ENCODE measurements around the gene SIRT4. TPM values are rescaled to one million over a fixed set of nuclear protein-coding genes. Genes with fewer than 3 reads are reported as not detected.

The SIRT4 gene
- total and polyA plus RNA-seq, 2 of the 8 experiments (the other 6 are each of a cell fraction or from before 2014, with no cell fraction given) = 3.8 to 4.1 TPM

- DNase-seq (ENCODE audit: low read depth in 1 of 2, low spot score in 2 of 2) (no peak), FAIRE-seq (no peak)
- H4K20me1 ChIP-seq (replicated peaks in 1 of 2; ENCODE audit: control insufficient read depth in 1 of 2, insufficient read depth in 2 of 2, low read length in 2 of 2) = no peaks in the 10 kb centered on the region
- no peak within 1 kb of the TSS for H2BK12ac ChIP-seq (ENCODE audit: low read depth, low read length)
- H2BK5ac ChIP-seq (ENCODE audit: low read depth, low read length) = no peak within 1 kb of the TSS
- no peaks in the 10 kb centered on the region for H3K27me3 ChIP-seq (replicated peaks in 1 of 4; ENCODE audit: control insufficient read depth in 3 of 4, extremely low read depth in 1 of 4, insufficient read depth in 3 of 4, low read length in 3 of 4)
- H3K9ac ChIP-seq (replicated peaks in 1 of 4; ENCODE audit: extremely low read depth in 1 of 4, low read depth in 3 of 4, low read length in 3 of 4) = no peak within 1 kb of the TSS
- no peak within 1 kb of the TSS for H3K4ac ChIP-seq (replicated peaks; ENCODE audit: insufficient read length, low read depth, low read length)
- H3K23me2 ChIP-seq (ENCODE audit: low read depth, low read length) = peaks cover 2% of the 10 kb centered on the region; the same call in 1 of the 2 replicates
- no peak within 1 kb of the TSS for H3K23ac ChIP-seq (ENCODE audit: insufficient read length)
- no peak within 1 kb of the TSS for H3K56ac ChIP-seq (replicated peaks; ENCODE audit: insufficient read length, low read depth, low read length)
- H3K4me2 ChIP-seq (ENCODE audit: insufficient read depth in 1 of 2, low read depth in 2 of 2, low read length in 2 of 2) = no peak within 1 kb of the TSS
- H3K18ac ChIP-seq (ENCODE audit: extremely low read depth, low read length) = no peak within 1 kb of the TSS
- H3K27ac ChIP-seq (ENCODE audit: low read depth, low read length) = no peak within 1 kb of the TSS
- H2AK5ac ChIP-seq (ENCODE audit: low read depth, low read length) = no peak within 1 kb of the TSS
- no peaks in the 10 kb centered on the region for H3K79me2 ChIP-seq (ENCODE audit: control insufficient read depth in 1 of 2, insufficient read depth in 2 of 2, low read length in 2 of 2)
- H3K36me3 ChIP-seq (ENCODE audit: control insufficient read depth in 2 of 4, insufficient read depth in 4 of 4, low read length in 3 of 4) = no peaks in the 10 kb centered on the region
- no peaks in the 10 kb centered on the region for H3K9me3 ChIP-seq (ENCODE audit: insufficient read depth in 2 of 2, low read depth in 1 of 2, low read length in 1 of 2)
- peaks cover 0 to 1% (median 0%) of the 10 kb centered on the region in 4 experiments; a peak in 1 of 7 replicates for H3K4me1 ChIP-seq (replicated peaks in 1 of 4; ENCODE audit: control insufficient read depth in 3 of 4, insufficient read depth in 4 of 4, low read length in 3 of 4)
- no peak within 1 kb of the TSS for H2BK120ac ChIP-seq (replicated peaks; ENCODE audit: low read depth, low read length)
- no peak within 1 kb of the TSS; the same call in 1 of the 2 replicates for H2AFZ ChIP-seq (ENCODE audit: low read length)
- no peak within 1 kb of the TSS for H4K5ac ChIP-seq (ENCODE audit: insufficient read length, low read depth, low read length)
- CTCF ChIA-PET (ENCODE audit: partially characterized antibody) = interaction anchor here (0.6 to 6.6 kb wide), 14 partner anchors 8 to 169 kb away, joined by 3 to 61 read pairs (median 4); partner anchors contain the start of gene SIRT4
- H4K8ac ChIP-seq (ENCODE audit: extremely low read depth, insufficient read depth, low read length) = no peak within 1 kb of the TSS; the same call in 1 of the 2 replicates
- H2BK15ac ChIP-seq (ENCODE audit: low read length) = no peak within 1 kb of the TSS
- H3K79me1 ChIP-seq (ENCODE audit: low read depth, low read length) = no peaks in the 10 kb centered on the region
- H4K91ac ChIP-seq (replicated peaks; ENCODE audit: insufficient read length, low read length) = no peak within 1 kb of the TSS
- no peak within 1 kb of the TSS for H3K14ac ChIP-seq (ENCODE audit: insufficient read length)
- POLR2A ChIA-PET (ENCODE audit: partially characterized antibody) = interaction anchor here (0.6 to 1.7 kb wide), 9 partner anchors 8 to 142 kb away, joined by 3 to 6 read pairs (median 4); partner anchors contain the start of gene RNU4-1
- TF ChIP-seq SP2 (IDR thresholded peaks at IDR 0.05; ENCODE audit: low read length) = no peak
- TF ChIP-seq RBBP5 (IDR thresholded peaks at IDR 0.05; ENCODE audit: borderline replicate concordance, low read depth, low read length) = no peak
- TF ChIP-seq POLR2AphosphoS5 (IDR thresholded peaks at IDR 0.05; ENCODE audit: low read depth, low read length) = no peak
- no peak for TF ChIP-seq FOSL1 (IDR thresholded peaks at IDR 0.05; ENCODE audit: insufficient read depth, low read depth, low read length)
- TF ChIP-seq SUZ12 (IDR thresholded peaks at IDR 0.05; ENCODE audit: low read length) = no peak
- TF ChIP-seq GTF2F1 (IDR thresholded peaks at IDR 0.05; ENCODE audit: borderline replicate concordance, low read depth, low read length) = no peak
- TF ChIP-seq PHF8 (conservative IDR thresholded peaks at IDR 0.05; ENCODE audit: low read depth, low read length) = no peak
- no peak for TF ChIP-seq SIN3A (conservative IDR thresholded peaks at IDR 0.05 in 1 of 2, IDR thresholded peaks at IDR 0.05 in 1 of 2; ENCODE audit: low read depth in 1 of 2, low read length in 2 of 2)
- no peak for TF ChIP-seq E2F6 (IDR thresholded peaks at IDR 0.05)
- no peak for TF ChIP-seq JUN (IDR thresholded peaks at IDR 0.05; ENCODE audit: low read depth, low read length)
- 82% methylated on average over 5 of the region's 5 CpGs; no CpG with 5 or more reads in 1 of the 2 experiments for WGBS, 2 experiments (ENCODE audit: extremely low coverage in 1 of 2, insufficient coverage in 1 of 2, insufficient read length in 1 of 2, insufficient replicate concordance in 2 of 2, low coverage in 1 of 2, low lambda C conversion rate in 2 of 2, missing lambda C conversion rate in 1 of 2)
- no peak within 1 kb of the TSS for H3K4me3 ChIP-seq (ENCODE audit: extremely low read depth in 1 of 4, insufficient read depth in 2 of 4, low read depth in 3 of 4, low read length in 4 of 4)
- no peak within 1 kb of the TSS for H2BK20ac ChIP-seq (ENCODE audit: low read length)
These were observed 25.5 kb downstream of the SIRT4 start, which contains the start of gene PLA2G1B for GRCh38 chr12:120327593-120327992. Gene PLA2G1B (minus strand): TSS chr12:120327779. CDS start chr12:120327753, 26 bp downstream.

Data from H1 (cell line).